Measurements from ENCODE around the gene PHLDB3.
"Not testable (repeated sequence)": the region's sequence is repeated elsewhere in the genome, so short reads cannot be mapped to it uniquely, and the experiment has no call there.

PHLDB3 gene

GRCh38 chr19:43444531-43445287 lies 59.8 kb downstream of the PHLDB3 start:
- no peak for DNase-seq (ENCODE audit: low read depth)

- not testable (repeated sequence) for DNase-seq (ENCODE audit: low read depth)
Observed at GRCh38 chr19:43444091-43444490, 60.5 kb downstream of the PHLDB3 start.

- DNase-seq (ENCODE audit: low read depth) = no peak
Observed at GRCh38 chr19:43441716-43442115, 62.8 kb downstream of the PHLDB3 start.

GRCh38 chr19:43439709-43440063 lies 64.9 kb downstream of the PHLDB3 start:
- DNase-seq (ENCODE audit: low read depth) = no peak

GRCh38 chr19:43439032-43439708 lies 65.4 kb downstream of the PHLDB3 start:
- no peak for DNase-seq (ENCODE audit: low read depth)

- no peak for DNase-seq (ENCODE audit: low read depth)
Observed at GRCh38 chr19:43438291-43439031, 66.1 kb downstream of the PHLDB3 start.

GRCh38 chr19:43437712-43438111 lies 66.8 kb downstream of the PHLDB3 start:
- DNase-seq (ENCODE audit: low read depth) = no peak

GRCh38 chr19:43437284-43437683 lies 67.3 kb downstream of the PHLDB3 start:
- DNase-seq (ENCODE audit: low read depth) = not testable (repeated sequence)

GRCh38 chr19:43435775-43436174 lies 68.8 kb downstream of the PHLDB3 start:
- DNase-seq (ENCODE audit: low read depth) = no peak

- no peak for DNase-seq (ENCODE audit: low read depth)
Observed at GRCh38 chr19:43433689-43434088, 70.9 kb downstream of the PHLDB3 start.

GRCh38 chr19:43433358-43433673 lies 71.2 kb downstream of the PHLDB3 start:
- DNase-seq (ENCODE audit: low read depth) = no peak

GRCh38 chr19:43430976-43431375 lies 73.6 kb downstream of the PHLDB3 start:
- DNase-seq (ENCODE audit: low read depth) = no peak

GRCh38 chr19:43430142-43430710 lies 74.3 kb downstream of the PHLDB3 start:
- DNase-seq (ENCODE audit: low read depth) = no peak

GRCh38 chr19:43429395-43429794 lies 75.2 kb downstream of the PHLDB3 start:
- DNase-seq (ENCODE audit: low read depth) = no peak

- DNase-seq (ENCODE audit: low read depth) = no peak
Observed at GRCh38 chr19:43425567-43426392, 78.8 kb downstream of the PHLDB3 start.

Measured in stimulated activated CD8-positive, alpha-beta memory T cell treated with anti-CD3 and anti-CD28 coated beads, Interleukin-7, amount 100 ng/mL, for 24 hours (primary cell).